Tibial artery (tissue), 4 donors: Measurements from ENCODE around the gene WEE2.

Experiments
- DNase-seq, 2 donors: peaks; one replicate each; pipeline ENCODE4 v3.0.0-alpha.2; 2019
- H3K27ac ChIP-seq, 2 donors: fragments of 200-600 bp; sonication (generic) in 1 of 2; 1 replicate in 1 of 2; 2 replicates in 1 of 2; pipeline ENCODE4 v1.5.1; 2018 to 2019; ENCODE audit warnings: mild to moderate bottlenecking in 1 of 2
- H3K27me3 ChIP-seq, 2 donors: fragments of 200-600 bp; sonication (generic) in 1 of 2; one replicate each; pipeline versions ENCODE4 v1.5.1 to v1.6.0; 2016 to 2019
- H3K36me3 ChIP-seq, 3 donors: fragments of 200-600 bp; sonication (generic) in 2 of 3; one replicate each; pipeline ENCODE4 v1.5.1; 2016 to 2019; ENCODE audit warnings: mild to moderate bottlenecking in 2 of 3
- H3K4me1 ChIP-seq, 4 donors: fragments of 200-600 bp; sonication (generic) in 2 of 4; 1 replicate in 3 of 4; 2 replicates in 1 of 4; pipeline ENCODE4 v1.5.1; 2016 to 2019
- H3K4me3 ChIP-seq, 2 donors: fragments of 200-600 bp; sonication (generic) in 1 of 2; 1 replicate in 1 of 2; 2 replicates in 1 of 2; pipeline ENCODE4 v1.5.1; 2018 to 2019; ENCODE audit warnings: mild to moderate bottlenecking in 2 of 2
- H3K9me3 ChIP-seq, 3 donors: fragments of 200-600 bp; sonication (generic) in 1 of 3; one replicate each; pipeline ENCODE4 v1.5.1; 2016 to 2019
- CTCF ChIP-seq, 2 experiments: fragments of 200-600 bp in 1 of 2; fragments of 450-650 bp in 1 of 2; IDR thresholded peaks; one replicate each; pipeline ENCODE4 v1.5.1; 2017 to 2019; ENCODE audit warnings: antibody characterized with exemption in 2 of 2, mild to moderate bottlenecking in 1 of 2, moderate library complexity in 1 of 2
- intact Hi-C: fragments of 100-400 bp; cut with DNase I; formaldehyde crosslinking; loops from one replicate; pipeline ENCODE4 v1.15.0; 2023; ENCODE audit warnings: low total_unique reads

WEE2 gene

DNA sequence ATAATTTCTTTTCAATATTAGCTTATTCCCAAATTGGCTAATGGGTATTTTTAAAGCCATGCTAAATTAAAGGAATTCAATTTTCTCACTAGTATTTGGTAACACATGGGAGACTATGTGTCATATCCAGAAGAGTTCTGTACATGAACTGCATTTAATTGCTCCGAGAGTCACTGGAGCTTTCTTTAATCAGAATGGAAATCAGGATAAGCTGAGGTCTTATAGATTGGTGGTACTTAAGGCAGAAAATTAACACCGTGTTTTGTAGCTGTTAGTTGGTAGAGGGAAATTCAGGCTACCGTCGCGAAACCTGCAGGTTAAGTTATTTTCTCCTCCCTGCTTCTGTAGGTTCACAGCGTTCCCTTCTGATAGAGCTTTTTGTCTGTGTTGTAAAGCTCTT is at the start of gene WEE2:
WEE2 (plus strand) TSS at position 3 of the 400 bp plus-strand sequence. CDS start 406 bp downstream, outside the sequence.
- no peak for TF ChIP-seq CTCF (IDR thresholded peaks at IDR 0.05)
- Histone ChIP-seq H3K27ac (no peak within 1 kb of the TSS), H3K4me1 (peaks cover 0 to 2% (median 0%) of the 10 kb centered on the region in 4 donors), H3K9me3 (no peaks in the 10 kb centered on the region), H3K27me3 (no peaks in the 10 kb centered on the region), H3K36me3 (peaks cover 0 to 8% (median 0%) of the 10 kb centered on the region in 3 donors), H3K4me3 (no peak within 1 kb of the TSS)
- intact Hi-C loops, result no loop called here
- DNase-seq, result no peak

- H3K4me1 ChIP-seq, result peaks cover 0 to 6% (median 0%) of the 10 kb centered on the region in 4 donors
- peaks cover 40 to 77% (median 52%) of the 10 kb centered on the region in 3 donors for H3K36me3 ChIP-seq
- no peaks in the 10 kb centered on the region for H3K27me3 ChIP-seq
- H3K9me3 ChIP-seq, result no peaks in the 10 kb centered on the region
- TF ChIP-seq CTCF (IDR thresholded peaks at IDR 0.05), result no peak
- intact Hi-C loops, result no loop called here
- H3K27ac ChIP-seq, result no peak overlapping the region
- H3K4me3 ChIP-seq, result no peak overlapping the region
- peak in 1 of 2 donors; percentile 29 for DNase-seq
Measured at GRCh38 chr7:141659501-141659900, 48.7 kb upstream of the WEE2 start.

DNA sequence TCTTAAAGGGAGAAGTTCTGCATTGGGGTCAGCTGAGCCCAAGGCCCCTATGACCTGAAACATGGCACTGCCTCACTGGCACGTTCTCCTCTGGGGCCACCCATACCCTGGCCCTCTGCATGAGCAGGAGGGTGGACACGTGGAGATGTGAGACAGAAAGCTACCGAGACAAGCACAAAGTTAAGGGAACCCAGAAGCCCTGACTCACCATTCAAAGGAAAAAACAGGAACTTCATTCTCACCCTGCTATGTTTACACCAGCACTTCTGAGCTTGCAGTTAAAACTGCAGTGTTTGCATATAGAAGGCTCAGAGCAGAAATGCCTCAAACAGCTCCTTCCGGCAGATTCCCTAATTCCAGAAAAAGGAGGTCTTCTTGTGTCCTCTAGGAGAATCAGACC is 47.9 kb upstream of the WEE2 start:
- peak; percentile 40 to 55 for DNase-seq
- Histone ChIP-seq H3K4me1 (peaks cover 0 to 6% (median 0%) of the 10 kb centered on the region in 4 donors), H3K27me3 (no peaks in the 10 kb centered on the region), H3K36me3 (peaks cover 45 to 84% (median 59%) of the 10 kb centered on the region in 3 donors), H3K9me3 (no peaks in the 10 kb centered on the region), H3K4me3 (no peak overlapping the region), H3K27ac (no peak overlapping the region)
- intact Hi-C loops, result no loop called here
- no peak for TF ChIP-seq CTCF (IDR thresholded peaks at IDR 0.05)

DNA sequence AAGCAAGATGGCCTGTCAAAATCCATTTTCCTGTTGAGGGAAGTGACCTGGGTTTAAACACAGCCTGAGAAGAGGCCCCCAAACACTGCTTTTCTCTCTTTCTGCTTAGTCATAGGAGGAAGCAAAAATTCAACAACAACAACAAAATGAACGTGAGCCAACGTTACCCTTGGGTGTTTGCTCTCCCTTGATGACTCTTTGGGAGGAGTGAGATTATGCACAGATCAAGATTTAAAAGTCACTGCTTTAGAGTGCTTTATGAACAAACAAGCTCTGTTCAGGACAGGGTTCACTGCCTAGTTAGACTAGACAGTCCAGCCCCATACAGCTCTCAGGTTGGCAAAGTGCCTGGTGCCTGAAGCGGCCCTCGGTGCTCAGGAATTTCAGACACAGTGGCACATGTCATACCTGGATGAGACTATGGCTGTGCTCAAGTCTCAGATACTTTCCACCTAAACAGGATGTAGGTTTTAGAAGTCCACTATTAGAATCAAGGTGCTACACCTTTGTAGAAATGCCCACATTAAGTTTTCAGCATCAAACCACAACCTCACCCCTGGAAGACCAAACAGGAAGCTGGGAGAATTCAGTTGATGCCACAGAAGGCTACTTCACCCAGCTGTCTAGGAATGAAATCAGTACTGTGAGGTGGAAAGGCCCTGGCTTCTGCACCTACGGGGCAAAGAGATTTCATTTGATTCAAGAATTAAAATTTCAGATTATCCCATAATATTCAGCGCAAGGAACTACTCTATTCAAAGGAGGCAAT is 44.9 kb upstream of the WEE2 start:
- Histone ChIP-seq H3K4me1 (peaks cover 0 to 6% (median 0%) of the 10 kb centered on the region in 4 donors), H3K9me3 (no peaks in the 10 kb centered on the region), H3K27ac (no peak overlapping the region), H3K4me3 (no peak overlapping the region), H3K36me3 (peaks cover 47 to 82% (median 71%) of the 10 kb centered on the region in 3 donors), H3K27me3 (no peaks in the 10 kb centered on the region)
- intact Hi-C loops, result no loop called here
- DNase-seq, result peak in 1 of 2 donors; percentile 46
- TF ChIP-seq CTCF (IDR thresholded peaks at IDR 0.05), result no peak

DNA sequence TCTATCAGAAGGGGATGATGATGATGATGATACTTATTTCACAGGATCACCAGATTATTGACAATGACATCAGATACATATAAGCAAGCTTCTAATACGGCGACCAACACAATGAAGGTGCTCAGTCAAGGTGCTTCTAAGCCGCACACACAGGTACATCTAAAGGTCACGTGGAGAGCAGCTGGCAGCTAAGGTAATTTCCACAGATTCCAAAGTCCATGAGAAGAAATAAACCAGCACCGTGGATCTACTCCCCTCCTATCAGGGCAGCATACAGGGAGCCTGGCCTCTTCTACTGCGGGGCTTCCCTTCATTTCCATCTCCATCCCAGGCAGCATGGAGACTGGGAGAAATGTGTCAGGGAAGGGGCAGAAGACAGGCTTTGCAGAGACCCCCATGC is 43.7 kb upstream of the WEE2 start:
- no peak overlapping the region for H3K4me3 ChIP-seq
- H3K9me3 ChIP-seq, result no peaks in the 10 kb centered on the region
- no peaks in the 10 kb centered on the region for H3K27me3 ChIP-seq
- peaks cover 47 to 75% (median 63%) of the 10 kb centered on the region in 3 donors for H3K36me3 ChIP-seq
- DNase-seq, result peak in 1 of 2 donors; percentile 12
- H3K4me1 ChIP-seq, result peaks cover 0 to 6% (median 0%) of the 10 kb centered on the region in 4 donors
- no peak overlapping the region for H3K27ac ChIP-seq
- no peak for TF ChIP-seq CTCF (IDR thresholded peaks at IDR 0.05)
- intact Hi-C loops, result no loop called here
